Esophagus squamous epithelium (tissue), 4 donors: ENCODE results near the gene ENOX1.

Experiments used
- POLR2A ChIP-seq, 4 donors: fragments of 450-650 bp; IDR thresholded peaks; one replicate each; pipeline ENCODE4 v1.6.1; 2017; ENCODE audit warnings: antibody characterized with exemption in 4 of 4, mild to moderate bottlenecking in 4 of 4, moderate library complexity in 3 of 4
- TF ChIP-seq, protein P1 (sequence below), 6 experiments: fragments of 450-650 bp in 4 of 6; fragments of 200-600 bp in 2 of 6; sonication (generic) in 2 of 6; IDR thresholded peaks; one replicate each; pipeline ENCODE4 v1.5.1; 2016 to 2019; ENCODE audit warnings: antibody characterized with exemption in 6 of 6, mild to moderate bottlenecking in 4 of 6, moderate library complexity in 4 of 6

DNA sequence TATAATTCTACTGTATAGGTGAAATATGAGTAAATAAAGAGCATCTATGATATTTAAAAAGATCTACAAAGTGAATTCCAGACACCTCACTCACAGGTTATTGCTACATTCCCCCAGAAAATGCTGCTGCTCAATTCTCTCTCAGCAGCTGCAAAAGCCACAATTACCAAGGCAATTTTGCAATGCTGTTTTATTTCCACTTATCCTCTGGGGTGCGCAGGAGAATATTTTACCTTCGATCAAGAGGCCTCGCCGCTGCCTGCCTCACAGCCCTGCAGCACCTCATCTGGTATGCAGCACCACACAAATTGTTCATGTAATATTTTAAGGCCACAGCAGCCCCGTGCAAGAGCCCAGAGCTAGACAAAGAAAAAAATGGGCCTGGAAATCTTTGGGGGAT is 430.2 kb downstream of the ENOX1 start:
- no peak for TF ChIP-seq POLR2A (IDR thresholded peaks at IDR 0.05)
- TF ChIP-seq, protein P1, sequence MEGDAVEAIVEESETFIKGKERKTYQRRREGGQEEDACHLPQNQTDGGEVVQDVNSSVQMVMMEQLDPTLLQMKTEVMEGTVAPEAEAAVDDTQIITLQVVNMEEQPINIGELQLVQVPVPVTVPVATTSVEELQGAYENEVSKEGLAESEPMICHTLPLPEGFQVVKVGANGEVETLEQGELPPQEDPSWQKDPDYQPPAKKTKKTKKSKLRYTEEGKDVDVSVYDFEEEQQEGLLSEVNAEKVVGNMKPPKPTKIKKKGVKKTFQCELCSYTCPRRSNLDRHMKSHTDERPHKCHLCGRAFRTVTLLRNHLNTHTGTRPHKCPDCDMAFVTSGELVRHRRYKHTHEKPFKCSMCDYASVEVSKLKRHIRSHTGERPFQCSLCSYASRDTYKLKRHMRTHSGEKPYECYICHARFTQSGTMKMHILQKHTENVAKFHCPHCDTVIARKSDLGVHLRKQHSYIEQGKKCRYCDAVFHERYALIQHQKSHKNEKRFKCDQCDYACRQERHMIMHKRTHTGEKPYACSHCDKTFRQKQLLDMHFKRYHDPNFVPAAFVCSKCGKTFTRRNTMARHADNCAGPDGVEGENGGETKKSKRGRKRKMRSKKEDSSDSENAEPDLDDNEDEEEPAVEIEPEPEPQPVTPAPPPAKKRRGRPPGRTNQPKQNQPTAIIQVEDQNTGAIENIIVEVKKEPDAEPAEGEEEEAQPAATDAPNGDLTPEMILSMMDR (IDR thresholded peaks at IDR 0.05) = no peak
